HG03097 (cell line): Measurements from ENCODE around the gene DSC1.

Source experiments
- ATAC-seq: cut with Tn5 transposase; IDR thresholded peaks from one replicate; pipeline ENCODE4 v1.9.1; 2021; ENCODE audit not compliant: unreplicated experiment, low FRiP score

DSC1 gene, protein sequence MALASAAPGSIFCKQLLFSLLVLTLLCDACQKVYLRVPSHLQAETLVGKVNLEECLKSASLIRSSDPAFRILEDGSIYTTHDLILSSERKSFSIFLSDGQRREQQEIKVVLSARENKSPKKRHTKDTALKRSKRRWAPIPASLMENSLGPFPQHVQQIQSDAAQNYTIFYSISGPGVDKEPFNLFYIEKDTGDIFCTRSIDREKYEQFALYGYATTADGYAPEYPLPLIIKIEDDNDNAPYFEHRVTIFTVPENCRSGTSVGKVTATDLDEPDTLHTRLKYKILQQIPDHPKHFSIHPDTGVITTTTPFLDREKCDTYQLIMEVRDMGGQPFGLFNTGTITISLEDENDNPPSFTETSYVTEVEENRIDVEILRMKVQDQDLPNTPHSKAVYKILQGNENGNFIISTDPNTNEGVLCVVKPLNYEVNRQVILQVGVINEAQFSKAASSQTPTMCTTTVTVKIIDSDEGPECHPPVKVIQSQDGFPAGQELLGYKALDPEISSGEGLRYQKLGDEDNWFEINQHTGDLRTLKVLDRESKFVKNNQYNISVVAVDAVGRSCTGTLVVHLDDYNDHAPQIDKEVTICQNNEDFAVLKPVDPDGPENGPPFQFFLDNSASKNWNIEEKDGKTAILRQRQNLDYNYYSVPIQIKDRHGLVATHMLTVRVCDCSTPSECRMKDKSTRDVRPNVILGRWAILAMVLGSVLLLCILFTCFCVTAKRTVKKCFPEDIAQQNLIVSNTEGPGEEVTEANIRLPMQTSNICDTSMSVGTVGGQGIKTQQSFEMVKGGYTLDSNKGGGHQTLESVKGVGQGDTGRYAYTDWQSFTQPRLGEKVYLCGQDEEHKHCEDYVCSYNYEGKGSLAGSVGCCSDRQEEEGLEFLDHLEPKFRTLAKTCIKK

DNA sequence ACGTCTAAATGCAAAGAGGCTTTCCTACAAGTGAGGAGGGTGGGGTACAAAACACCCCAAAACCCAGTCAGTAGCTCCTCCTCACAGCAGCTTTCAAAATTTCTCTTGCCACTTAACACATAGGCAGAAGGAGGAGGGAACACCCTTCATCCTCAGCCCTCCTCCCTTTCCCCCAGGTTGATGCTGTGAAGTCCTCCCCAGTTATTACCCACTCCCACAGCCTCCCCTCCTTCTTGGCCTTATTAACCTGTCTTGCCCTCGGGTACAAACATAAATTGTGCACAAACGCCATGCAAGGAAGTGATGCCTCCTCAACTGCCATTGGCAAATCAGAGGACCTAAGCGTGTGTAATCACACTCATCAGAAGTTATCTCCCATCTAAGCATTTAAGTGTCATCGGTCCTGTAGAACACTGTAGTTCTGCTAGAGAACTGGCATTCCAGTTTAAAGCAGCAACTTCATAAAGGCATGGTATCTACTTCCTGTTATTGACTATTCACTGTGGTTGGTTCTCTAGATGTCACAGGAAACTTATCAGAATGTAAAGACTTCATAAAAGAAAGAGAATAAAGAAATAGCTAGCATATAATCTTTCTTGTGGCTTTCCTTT lies at the start of gene DSC1:
Gene DSC1 (minus strand): TSS at position 32 of the 611 bp plus-strand sequence. CDS start 262 bp downstream, outside the sequence.
- no peak for ATAC-seq

DNA sequence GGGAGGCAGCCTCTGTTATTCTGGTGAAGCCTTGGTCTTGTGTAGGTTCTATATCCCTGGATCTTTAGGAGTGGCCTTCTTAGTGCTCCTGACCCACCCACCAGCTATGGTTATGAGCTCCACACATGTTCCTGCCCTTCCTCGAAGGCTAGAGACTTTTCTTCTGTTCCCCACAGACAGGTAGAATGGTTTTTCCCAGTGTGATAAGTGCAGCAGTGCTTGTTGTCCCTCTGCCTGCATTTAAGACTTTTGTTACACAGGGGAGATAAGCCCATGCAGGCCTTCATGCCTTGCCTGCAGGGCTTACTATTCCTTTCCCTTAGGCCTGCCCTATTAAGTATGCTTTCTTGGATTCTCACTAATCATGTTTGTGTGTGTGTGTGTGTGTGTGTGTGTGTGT lies 48.4 kb upstream of the DSC1 start:
- ATAC-seq = no peak

DNA sequence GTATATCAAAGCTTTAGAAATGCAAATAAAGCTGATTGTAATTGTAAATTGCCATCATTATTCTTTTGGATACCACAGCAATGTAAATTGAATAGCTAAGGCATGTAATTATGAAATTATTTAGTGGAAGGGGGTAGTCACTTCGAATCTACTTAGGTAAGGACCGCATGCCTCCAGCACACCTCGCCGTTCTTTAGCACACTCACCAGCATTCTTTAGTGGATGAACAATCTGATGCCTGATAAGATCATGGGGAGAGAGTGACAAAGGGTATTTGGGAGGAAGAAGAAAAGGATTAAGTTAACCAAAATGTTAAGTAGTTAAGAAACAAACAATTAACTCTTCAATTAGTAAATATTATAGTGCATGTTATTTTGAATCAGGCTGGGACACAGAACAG lies 46.4 kb upstream of the DSC1 start:
- no peak for ATAC-seq

DNA sequence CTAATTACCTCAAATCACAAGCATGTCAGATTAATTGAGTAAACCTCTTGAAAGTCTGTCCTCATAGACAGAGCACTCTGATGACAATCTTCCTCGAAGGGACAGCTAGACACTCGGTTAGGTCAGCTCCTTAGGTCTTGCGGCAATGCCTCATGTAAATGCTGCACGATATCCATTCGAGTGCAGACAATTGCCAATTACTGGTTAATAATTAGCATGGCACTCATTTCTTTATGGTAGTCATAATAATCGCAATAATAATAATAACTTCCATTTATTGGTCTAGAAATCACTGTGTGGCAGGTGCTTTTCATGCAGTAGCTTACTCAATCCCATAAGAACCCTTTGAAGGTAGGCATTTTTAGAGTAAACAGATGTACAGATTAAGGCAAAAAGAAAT lies 44.7 kb upstream of the DSC1 start:
- no peak for ATAC-seq

DNA sequence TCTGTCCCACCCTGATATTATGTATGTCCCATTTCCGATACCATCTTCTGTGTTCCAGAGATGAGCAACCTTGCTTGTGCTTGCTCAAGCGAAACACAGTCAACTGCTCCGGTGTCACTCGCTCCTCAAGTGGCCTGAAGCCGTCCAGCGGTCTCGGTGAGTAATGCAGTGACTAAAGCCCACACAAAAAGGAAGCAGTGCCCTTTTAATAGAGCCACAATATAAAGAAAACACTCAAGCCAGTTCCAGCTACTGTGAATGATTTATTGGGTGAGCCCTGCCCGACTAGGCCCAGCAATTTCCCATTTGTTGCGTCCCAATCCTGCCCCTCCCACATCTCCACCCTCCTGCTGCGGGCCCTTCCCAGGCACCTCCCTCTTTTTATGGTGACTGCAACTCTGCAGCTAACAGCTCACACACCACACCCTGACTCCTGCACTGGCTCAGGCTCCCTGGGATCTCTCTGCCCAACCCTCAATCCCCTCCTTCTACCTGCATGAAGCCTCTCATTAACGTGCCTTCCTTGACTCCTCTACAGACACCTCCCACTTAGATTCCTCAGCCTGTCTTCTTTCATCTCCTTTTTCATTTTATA lies 44.2 kb upstream of the DSC1 start:
- ATAC-seq = peak; percentile 99

DNA sequence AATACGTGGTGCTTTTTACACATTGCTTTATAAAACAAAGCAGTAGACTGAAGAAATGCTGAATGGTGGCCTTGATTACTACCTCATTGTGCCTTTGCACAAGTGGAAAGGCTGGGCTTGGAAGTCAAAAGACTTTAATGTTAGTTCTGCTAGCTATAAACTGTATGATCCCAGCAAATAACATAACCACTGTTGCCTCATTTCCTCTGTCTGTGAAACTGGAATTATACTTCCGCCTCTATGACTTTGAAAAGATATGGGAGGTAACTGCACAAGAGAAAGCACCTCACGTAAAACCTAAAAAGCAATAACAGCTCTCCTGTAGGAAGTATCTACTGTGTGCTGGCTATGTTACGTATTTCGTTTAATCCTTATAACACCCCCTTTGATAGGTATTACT lies 43.4 kb upstream of the DSC1 start:
- ATAC-seq = no peak

DNA sequence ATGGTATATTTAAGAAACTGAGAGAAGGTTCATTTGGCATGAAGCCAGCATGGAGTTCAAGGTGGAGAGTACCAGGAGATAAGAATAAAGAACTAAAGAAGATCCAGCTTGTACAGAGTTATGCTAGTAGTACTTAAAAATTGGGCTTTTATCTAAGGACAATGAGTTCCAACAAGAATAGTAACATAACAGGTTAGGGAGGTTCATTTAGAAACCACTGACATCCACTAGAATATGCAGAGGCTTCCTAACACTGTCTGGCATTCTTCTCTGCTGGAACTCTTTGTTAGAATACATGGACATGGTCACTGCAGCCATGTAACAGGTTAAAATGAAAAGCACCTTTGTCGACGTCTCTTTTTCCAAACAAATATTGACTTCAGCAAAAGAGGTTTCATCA lies 42.6 kb upstream of the DSC1 start:
- no peak for ATAC-seq

DNA sequence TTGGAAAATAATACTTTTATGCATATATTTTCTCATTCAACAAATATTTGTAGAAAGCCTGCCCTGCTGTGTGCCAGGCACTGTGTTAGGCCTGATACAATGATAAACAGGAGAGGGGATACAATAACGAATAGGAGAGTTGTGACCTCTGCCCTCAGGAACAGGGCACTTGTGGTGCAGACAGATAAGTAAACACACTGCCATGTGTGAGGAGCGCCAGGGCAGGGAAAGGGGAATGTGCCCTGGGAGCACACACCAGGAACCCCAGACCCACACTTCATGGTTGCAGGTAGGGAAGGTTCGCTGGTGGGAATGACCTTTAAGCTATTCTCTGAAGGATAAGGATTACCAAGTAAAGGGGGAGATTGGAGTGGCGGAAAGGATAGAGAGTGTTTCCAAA lies 42.2 kb upstream of the DSC1 start:
- ATAC-seq = no peak

DNA sequence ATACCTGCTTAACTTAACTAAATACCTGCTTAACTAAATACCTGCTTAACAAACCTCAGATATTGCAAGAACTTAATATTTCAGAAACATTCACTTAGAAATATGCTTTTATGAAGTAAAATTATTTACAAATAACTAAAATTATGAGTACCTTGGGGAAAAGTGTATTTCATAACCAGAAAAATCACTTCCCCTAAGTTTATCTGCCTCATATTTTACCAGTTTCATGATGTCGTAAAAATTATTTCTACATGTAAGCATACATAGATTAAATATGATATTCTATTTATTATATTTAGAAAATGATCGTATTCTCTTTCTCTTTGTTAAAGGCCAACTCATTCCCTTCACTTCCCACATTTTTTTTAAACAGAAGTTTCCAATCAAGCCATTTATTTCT lies 41.5 kb upstream of the DSC1 start:
- no peak for ATAC-seq

DNA sequence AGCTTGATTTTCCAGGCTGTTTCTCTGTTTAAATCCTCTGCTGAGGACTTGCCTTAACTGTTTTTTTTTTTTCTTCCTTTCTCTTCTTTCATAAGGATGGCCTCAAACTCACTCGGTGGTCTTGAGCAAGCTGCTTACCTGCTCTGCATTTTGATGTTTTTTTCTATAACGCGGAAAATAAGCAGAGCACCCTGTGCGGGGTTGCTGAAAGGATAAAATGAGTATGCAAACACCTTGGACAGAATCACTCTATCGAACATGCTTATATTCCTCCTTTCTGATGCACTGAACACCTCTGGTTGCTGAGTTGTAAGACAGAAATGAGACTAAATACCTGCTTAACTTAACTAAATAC lies 41.1 kb upstream of the DSC1 start:
- no peak for ATAC-seq

DNA sequence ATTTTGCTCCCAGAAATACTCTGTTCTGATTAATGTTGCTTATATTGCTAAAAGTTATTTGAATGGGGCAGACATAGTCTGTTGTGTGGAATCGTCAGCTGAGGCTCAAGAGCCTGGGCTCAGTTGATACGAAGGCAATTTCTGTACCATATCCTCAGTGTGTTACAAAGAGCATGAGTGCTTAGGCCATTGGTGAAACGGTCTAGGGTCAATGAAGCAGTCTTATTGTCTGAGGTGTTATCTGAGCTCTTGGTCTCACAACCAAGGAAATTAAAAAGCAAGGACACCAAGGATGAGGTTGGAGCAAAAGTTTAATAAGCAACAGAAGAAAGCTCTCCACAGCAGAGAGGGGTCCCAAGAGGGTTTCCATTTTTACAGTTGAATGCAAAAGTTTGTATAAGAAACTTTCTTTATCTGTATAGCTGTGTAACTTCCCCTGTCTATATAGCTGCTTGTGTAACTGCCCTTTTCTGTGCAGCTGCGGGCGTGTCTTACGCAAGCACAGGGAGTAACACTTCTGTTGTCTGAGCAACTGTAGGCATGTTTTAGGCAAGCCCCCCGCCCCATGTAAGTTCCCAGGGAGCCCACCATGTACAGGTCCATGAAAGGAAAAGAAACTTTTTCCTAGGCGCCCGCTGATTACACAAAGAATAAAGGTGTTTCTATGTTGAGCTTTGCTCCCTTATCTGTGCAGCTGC lies 40.6 kb upstream of the DSC1 start:
- ATAC-seq = no peak

DNA sequence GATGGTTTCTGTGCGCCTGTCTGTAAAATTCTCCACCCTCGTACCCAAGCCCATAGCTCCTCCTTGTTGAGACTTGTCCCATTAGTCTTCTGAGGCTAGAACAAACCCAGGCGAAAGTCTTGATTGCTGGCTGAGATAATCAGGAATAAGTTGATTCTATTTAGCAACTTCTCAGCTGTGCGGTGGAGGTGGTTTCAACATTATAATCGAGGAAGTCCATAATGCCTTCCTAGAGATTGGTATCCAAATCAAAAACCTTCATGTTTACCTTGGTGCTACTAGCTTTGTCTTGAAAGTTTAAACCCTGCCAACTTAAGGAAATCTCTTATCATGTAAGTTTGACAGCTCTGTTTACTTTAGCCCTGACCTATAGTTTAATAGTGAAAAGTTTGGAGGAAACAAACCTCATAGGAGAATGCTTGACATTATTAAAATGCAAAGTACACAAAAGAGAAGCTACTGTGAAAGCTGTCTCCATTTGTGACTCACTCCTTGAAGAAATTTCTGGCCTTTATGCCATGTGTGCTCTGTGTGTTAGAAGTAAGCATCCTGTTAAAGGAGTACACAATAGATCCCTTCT lies 36.6 kb upstream of the DSC1 start:
- ATAC-seq = no peak

DNA sequence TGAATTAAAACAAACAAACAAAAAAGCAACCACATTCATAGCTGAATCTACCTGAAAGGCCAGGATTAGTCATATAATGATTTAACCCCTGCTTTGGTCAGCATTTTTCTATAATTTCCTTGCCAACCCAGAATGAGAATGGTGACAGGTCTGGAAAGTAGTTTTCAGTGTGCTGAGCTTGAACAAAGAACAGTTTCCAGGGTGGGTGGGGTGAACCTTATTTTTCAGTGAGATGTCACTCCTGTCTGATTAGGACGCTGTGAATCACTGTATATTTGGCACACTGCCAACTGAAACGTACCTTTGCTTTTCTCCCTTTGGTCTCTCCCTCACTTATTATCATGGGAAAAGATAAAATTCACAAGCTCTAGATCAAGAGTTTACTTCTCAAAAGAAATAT lies 35.0 kb upstream of the DSC1 start:
- ATAC-seq = no peak

DNA sequence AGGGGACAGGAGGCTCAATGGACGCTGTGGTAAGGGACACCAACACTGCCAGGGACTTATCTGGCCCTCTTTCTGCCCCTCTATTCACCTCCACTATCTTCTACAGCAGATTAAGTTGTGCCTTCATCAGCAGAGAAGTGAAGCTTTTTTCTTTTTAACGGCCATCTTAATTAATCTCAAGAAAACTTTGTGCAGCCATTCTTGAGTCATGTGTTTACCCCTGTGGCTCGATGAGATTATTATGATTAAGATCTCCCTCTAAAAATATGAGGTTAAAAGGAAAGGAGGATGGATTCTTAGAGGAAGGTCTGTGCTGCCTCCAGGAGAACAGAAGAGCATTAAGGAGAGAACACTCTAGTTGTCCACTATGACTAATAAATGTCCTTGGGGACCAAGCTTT lies 32.4 kb upstream of the DSC1 start:
- ATAC-seq = no peak

DNA sequence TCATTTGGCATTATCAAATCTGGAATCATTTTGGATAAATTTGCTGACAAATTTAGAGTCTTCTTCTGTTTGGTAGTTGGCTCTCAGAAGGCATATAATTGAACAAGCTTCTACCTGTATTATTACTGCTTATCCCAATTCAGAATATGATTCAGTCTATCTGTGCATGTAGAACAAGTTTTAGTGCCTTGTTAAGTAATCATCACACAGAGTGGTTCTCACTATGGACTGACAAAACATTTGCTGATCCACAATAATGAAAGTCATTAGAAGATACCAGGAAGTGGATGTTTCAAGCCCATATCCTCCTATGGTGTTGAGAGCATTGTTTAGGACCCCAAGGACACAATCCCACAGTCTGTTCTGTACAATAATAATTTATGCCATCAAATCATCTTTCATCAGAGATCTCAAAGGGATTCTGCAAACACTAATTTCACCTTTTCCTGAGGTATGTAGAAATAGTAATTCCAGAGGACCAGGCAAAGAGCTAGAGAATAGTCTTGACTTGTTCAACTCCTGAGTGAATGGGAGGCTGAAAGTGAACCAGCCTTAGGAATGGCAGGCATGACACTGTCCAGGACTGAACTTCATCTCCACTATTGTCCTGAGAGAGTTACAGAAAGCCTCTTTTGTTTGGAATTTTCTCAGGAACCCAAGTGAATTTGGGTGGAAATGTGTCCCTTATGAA lies 29.6 kb upstream of the DSC1 start:
- ATAC-seq = no peak

DNA sequence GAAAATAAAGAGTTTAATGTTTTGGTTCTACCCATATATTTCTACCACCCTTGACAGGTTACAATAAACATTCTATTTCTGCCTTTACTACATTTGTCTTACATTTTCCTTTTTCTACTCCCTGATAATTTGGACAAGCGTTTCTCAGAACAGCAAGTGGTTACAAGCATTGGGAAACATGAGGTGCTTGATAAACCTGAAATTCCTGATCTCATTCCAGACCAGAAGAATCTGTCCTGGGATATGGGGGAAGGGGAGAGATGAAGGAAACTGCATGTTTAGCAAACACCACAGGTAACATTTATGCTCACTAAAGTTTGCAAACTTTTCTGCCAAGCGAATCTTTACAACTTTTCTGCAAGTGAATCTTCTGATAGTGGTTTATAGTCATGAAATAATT lies 28.3 kb upstream of the DSC1 start:
- ATAC-seq = no peak

DNA sequence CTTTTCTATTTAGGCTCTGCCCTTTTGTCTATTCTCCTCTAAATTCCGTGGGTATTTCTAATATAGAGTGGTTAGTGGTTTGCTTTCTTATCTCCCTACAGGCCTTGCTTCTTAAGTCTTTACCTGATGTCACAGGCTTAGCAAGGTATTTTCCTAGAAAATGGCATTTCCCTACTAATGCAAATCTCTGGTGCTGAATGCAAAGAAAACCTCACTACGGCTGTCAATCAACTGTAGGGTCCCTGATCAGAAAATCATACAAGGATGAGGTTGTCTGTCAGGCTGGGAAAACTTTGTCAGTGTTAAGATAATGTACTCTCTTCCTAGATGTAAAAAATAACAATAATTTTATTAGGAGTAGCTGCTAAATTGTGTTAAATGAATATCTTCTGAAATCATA lies 27.1 kb upstream of the DSC1 start:
- no peak for ATAC-seq

DNA sequence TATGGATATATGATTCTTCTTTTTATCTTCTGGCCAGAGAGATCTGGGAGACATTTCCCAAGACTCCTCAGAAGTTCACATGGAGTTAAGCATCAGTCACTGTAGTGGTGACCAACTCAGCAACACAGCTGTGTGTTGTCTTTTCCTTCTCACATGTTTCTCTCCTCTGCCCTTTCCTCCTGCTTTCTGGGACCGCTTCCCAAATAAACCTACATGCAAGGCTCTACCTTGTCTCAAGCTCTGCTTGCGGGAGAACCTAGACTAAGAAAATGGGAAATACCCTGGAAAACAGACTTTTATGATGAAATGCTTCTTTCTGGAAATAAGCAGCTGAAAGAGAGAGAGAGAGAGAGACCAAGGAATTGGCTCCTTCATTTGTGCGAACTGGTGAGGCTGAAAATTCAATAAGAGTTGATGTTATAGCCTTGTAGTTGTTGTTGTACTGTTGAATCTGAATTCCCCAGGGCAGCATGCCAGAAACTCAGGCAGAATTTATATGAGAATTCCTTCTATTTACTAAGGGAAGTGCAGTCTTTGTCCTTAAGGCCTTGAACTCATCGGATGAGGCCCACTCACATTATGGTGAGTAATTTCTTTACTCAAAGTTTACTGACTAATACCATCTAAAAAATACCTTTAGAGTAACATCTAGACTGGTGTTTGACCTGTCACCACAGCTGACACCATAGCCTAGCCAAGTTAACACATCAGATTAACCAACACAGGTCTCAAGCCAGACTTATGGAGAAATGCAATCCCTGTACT lies 22.7 kb upstream of the DSC1 start:
- no peak for ATAC-seq

DNA sequence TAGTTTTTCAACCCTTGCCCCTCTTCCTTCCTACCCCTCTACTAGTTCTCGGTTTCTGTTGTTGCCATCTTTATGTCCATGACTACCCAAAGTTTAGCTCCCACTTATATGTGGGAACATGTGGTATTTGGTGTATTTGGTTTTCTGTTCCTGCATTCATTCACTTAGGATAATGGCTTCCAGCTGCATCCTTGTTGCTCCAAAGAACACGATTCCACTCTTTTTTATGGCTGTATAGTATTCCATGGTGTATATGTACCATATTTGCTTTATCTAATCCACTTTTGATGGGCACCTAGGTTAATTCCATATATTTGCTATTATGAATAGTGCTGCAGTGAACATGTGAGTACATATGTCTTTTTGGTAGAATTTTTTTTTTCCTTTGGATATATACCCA lies 20.6 kb upstream of the DSC1 start:
- no peak for ATAC-seq
